HG03159 (cell line): ENCODE data around the gene LAYN.

Experiments
- ATAC-seq: cut with Tn5 transposase; IDR thresholded peaks from one replicate; pipeline ENCODE4 v1.9.1; 2021; ENCODE audit warnings: mild to moderate bottlenecking, moderate library complexity; ENCODE audit not compliant: unreplicated experiment

LAYN gene

DNA sequence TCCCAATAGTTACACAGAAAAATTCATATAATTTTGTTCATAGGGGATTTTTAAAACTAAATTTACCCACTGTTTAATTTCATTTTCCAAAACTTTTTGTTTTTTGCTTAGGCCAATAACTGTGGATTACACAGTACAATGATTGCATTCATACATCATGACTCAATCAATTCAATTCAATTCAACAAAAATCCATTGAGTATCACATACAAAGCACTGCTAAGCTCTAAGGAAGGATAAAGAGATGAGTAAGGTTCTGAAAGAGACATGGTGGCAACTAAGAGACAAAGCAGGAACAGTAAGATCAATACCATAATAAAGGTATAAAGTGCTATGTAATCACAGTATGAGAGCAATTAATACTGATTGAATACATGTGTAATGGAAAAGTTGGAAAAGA lies 9.4 kb upstream of the LAYN start:
- no peak for ATAC-seq

DNA sequence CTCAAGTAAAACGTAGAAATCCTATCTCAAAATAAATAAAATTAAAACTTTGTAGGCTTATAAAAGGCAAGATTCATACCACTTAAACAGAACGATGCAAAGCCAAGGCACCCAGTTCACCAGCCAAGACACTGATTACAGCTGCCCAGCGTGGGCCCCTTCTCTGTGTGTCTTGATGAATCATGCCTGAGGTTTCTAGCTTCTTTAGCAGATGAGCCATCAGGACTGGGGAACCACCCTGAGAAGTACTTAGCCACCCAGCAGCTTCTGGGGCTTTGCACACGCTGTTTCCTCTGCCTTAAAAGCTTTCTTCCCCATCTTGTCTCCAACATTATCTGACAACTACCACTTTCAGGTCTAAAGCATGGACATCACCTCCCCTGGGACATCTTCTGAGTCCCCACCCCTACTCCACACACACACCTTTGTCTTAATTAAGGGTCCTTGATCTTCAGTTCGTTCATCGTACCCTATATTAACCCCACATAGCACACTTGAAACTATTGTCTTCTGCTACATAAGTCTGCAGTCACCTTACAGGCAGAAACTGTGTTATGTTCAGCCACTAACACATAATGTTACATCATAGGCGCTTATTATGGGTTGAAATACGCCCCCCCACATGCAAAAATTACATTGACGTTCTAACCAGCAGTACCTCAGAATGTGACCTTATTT lies 8.7 kb upstream of the LAYN start:
- ATAC-seq, result peak; percentile 61

DNA sequence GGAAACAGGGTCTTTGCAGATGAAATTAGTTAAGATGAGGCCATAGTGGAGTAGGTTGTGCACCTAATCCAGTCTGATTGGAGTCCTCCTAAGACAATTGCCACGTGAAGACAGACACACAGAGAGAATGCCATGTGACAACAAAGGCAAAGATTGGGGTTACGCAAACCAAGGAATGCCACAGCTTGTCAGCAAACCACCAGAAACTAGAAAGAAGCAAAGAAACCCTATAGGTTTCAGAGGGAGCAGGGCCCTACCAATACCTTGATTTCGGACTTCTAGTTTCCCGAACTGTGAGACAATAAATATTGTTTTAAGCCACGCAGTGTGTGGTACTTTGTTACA lies 8.2 kb upstream of the LAYN start:
- no peak for ATAC-seq

DNA sequence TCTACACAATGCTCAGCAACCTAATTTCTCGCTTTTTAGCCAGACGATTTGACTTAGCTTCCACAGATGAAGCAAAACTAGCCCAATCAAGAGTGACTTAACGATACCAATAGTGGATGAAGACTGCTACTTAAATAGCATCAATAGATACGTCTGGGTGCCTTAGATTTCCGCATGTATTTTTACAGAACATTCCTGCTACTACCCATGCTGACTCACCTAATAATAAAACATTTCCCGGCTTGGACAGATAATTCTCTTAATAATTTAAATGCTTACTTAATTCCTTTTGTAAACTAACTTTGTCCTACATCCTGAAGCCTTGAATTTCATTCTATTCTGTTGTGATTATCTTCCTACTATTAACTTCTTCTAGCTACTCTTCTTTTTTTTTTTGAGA lies 5.2 kb upstream of the LAYN start:
- ATAC-seq, result no peak

DNA sequence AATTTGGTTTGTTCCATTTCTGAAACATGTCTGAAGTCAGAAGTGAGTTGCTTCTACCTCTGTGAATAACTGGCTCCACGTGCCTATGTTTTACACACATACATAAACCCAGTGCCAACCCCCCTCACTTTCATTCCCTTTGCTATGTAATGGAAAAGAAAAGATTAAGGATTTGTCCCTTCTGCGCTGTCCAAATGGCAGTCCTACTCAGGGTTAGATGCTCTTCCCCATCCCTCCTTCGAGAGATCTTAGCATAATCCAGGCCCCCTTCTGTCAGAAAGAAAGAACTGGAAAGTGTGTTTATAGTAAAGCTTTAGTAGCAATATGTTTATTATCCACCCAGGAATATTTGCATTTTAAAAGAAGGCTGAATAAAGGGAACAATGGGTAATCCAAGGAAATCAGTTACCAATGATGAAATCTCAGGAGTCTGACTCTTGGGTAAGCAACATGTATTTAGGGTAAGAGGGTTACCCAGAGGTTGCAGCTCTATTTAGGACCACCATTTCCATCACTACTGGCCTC lies 3.1 kb upstream of the LAYN start:
- no peak for ATAC-seq

DNA sequence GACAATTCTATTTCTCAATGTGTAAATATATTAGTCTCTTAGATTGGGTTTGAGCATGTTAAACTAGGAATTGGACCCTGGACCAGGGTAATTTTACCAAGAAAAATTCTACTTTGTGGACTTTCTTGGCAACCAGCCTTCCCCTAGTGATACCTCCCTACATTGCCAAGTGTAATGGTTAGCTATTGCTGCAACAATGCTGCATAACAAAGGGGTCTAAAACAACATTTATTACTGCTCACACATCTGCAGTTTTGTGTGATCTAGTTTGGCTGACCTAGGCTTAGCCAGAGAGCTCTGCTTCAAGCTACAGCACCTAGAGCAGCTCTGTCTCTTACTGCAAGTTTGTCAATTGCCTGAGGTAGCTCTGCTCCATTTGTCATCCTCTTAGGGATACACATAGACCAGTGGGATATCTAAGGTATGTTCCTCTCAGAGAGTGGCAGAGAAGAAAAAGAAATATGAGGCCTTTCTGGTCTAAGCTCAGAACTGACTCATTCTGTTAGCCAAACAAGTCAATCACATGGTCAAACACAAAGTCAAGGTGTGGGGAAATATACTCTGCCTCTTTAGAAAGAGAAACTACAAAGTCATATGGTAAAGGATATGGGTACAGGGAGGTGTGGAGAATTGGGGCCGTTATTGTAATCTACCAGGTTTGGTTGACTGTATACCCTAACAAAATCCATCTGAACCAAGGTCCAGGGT lies 2.0 kb upstream of the LAYN start:
- ATAC-seq, result no peak

DNA sequence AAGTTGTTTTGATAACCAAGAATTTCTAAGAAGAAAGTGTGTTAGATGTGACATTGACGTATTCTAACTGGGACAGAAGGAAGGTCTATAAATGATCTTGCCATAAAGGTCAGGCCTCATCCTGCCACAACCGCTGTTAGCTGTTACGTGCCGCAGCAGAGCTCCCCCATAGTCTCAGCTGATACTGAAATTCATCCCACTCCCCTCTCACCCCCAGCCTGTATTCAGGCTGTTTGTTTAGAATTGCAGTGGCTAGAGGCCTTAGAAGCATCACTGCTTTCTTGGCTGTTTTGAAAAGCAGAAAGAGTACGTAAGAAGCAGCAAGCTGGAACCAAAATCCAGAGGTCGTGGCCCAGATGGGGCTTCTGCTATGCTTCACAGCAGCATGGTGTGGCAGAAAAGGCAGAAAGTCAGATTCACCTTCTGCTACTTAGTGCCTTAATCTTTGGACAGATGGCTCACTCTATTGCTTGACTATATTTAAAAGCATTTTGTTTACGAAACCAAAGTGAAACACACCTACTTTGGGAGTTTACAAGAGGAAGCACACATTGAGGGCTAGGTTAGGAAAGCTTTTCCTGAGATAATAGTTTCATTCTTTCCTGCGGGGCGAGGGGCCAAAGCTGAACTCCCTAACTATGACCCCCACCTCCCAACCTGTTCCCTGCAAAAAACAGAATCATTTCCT lies 950 bp upstream of the LAYN start:
- no peak for ATAC-seq

DNA sequence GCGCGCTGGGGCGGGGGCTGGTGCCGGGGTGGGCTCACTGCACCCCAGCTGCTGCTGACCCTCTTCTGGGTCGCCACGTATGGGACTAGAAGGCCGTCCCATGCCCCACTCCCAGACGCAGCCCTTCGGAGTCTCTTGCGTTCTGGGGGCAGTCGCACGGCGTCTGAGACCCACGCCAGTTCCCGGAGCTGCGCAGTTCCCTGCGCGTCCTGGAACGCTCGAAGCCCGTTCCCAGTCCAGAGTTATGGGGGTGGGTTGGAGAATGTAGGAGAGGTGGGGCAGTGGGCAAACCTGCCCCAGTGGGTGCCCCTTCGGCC lies 375 bp downstream of the LAYN start:
- ATAC-seq, result no peak

DNA sequence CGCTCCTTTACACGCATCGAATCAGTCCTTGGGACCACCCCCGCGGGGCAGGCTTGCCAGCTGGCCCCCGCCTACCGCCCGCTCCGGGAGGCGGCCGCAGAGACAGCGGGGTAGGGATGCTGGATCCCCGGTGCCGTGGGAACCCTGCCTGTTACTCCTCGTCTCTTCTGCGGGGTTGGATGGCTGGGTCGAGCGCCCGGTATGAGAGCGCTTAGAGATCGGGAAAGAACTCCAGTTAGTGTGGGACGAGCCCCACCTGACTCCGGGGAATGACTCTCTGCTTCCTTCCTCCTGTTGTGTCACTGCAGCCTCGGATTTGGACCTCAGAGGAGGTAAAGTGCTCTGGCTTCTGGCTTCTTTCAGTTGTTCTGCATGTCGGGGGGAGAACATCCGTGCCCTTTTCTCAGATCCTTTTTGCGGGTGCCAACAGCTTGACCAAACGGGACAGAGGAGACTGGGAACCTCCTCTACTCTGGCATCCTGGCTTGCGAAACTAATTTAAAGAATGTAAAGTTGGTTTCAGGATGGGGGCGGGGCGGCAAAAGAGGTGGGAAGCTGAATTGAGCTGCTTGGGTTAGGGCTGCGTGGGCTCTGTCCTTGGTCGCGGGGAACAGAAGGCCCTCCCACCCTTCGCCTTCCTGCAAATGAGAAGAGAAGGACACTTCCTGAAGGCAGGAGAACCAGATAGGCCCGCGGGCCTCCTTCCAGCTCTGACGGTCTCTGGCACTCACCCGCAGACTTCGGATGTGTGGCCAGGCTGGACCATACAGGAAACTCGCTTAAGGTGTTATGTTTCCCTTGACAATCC lies 938 bp downstream of the LAYN start:
- no peak for ATAC-seq

DNA sequence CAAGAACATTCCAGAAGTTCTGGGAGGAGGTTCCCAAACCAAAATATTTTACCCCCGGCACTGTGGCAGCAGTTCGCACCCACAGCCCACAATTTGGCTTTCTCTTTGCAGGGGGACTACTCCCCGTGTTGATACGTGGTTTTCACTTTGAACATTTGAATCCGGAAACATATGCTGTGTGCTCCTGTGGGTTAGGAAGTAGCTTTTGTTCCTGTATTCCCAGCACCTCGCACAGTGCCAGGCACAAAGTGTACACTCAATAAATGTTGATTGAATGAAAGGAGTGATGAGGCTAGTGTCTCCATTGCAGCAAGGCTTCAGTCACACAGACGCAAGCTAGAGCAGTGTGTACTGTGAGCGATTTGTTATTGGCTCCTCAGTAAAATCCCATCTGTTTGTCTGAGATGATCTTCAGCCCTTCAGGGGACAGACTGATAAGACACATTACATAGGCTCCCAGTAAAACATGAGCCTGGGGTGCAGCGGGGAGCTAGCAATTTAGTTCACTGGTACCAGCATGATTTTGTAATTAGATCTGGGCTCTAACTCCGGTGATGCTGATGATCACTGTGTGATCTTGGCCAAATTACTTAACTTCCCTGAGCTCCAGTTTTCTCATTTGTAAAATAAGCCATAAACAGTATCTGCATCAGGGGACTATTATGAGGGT lies 2.2 kb downstream of the LAYN start:
- no peak for ATAC-seq

DNA sequence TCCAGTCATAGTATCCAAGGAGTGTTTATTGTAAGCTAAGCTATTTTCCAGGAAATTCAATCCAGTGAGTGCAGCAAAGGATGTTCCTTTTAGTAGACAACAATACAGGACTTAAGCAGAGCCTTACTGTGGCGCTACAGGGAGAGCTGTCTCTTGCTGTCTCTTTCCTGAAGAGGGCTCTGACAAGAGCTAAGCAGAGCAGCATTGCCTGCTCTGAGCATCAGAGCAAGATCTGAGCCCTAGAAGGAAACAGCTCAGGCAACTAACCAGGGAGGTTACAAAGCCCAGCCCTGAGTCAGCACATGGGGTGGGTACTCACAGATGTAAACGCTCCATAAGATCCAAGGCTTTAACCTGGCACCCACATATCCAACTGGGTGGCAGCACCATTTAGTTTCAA lies 8.0 kb downstream of the LAYN start:
- no peak for ATAC-seq

DNA sequence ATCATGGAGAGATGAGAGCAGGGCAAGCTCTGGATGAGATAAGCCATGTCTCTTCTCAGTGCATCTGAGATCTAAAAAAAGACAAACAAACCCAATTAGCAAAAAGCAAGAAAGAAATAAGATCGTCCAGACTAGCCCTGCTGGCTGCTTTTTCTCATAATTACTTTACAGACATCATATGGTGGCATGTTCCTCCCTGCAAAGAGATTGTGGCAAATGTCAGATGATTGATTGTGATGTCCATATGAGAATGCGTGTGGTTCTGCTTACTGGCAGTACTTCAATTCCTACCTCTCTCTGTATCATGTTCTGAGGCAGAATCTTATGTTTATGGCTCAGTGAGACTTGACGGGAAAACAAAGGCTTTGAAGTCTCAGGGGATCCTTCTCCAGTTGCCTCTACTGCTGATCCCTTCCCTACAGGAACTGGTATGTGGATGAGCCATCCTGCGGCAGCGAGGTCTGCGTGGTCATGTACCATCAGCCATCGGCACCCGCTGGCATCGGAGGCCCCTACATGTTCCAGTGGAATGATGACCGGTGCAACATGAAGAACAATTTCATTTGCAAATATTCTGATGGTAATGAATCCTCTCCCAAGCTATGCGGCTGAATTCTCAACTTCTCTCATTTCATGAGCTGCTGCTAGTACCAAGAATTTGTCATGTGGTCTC lies 8.8 kb downstream of the LAYN start:
- ATAC-seq, result no peak

DNA sequence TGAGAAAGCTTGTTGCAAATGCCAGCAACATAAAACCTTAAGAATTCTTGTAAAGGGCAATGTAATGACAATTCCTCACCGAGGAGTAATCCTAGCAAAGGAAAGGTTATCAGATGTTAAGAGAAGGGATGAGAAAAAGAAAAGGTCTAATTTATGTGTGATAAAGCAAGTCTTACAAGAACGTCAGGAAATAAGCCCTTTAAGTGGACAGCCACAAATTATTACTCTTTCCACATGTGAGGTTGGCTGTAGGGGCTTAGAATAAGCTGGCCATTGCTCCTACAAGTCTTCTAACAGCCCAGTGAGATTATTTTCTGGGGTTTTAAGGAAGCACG lies 9.3 kb downstream of the LAYN start:
- ATAC-seq, result no peak

DNA sequence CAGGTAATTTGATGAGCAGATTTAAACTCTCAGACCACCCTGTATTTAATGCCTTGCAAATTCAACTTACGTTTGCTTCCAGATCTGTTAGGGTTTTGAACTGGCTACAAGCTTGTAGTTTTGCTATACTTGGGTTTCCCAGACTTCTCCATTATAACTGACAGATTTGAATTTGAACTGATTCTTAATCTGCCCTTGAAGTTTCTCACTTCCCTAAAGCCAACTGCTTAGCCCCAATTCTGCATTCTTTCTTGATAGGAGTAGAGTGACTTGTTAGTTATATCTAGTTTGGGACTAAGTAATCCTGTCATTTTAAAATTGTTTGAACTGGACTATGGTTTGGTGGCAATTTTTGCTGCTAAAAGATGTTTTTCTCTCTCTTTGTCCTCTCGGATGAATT lies 9.7 kb downstream of the LAYN start:
- no peak for ATAC-seq

DNA sequence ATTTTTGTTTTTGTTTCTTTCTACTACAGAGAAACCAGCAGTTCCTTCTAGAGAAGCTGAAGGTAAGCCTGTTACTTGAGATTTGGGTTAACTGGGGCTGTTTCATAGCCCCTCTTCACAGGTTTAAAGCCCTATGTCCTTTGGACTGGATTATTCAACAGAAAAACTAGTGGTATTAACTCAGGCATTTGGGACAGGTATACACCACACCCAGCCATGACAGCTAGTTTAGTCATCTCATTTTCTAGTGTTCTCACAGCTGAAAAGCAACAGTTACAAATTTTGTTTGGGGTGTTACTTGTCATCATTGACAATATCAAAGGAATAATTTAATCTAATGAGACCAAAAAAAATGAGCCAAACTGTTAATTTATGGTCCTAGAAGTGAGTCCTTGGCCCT lies 14.0 kb downstream of the LAYN start:
- no peak for ATAC-seq

DNA sequence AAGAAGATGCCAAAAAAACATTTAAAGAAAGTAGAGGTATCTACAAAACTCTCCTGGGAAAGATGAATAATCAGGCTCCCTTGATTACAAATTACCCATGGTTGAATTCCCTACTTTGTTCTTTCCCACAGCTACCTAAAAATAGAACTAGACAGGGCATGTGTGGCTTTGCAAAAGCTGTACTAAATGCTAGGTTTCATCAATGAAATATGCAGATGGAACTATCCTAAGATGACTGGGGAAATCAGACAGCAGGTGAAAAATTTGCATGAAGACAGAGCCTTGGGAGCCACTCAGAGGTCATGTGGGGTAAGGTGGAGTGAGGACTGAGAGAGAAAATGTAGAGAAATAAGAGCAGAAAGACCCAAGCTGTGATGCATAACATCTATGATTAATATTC lies 14.7 kb downstream of the LAYN start:
- no peak for ATAC-seq

DNA sequence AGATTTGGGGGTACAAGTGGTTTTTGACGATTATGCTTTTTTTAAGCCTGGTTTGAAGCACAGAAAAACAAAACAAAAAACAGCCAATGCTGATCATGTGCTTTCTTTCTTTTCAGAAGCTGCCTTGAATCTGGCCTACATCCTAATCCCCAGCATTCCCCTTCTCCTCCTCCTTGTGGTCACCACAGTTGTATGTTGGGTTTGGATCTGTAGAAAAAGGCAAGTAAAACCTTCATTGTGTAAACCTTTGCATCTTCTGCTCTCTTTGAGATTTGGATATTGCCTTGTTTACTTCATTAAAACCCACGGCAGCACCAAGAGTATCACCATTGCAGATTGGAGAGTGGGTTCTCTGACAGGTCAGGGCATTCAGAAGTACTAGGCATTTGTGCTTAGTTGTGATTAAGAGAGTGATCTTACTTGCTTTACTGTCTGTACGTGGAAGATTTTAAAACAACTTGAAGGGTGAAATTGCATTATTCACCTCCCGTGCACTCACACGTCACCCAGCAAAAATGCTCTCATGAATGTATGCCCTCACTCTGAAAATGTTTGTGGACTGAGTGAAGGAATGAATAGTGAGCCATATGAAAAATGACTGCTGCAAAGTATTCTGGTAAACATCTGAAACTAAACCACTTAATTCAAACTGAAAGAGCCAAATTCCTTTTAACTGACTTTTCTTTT lies 17.0 kb downstream of the LAYN start:
- ATAC-seq, result no peak

DNA sequence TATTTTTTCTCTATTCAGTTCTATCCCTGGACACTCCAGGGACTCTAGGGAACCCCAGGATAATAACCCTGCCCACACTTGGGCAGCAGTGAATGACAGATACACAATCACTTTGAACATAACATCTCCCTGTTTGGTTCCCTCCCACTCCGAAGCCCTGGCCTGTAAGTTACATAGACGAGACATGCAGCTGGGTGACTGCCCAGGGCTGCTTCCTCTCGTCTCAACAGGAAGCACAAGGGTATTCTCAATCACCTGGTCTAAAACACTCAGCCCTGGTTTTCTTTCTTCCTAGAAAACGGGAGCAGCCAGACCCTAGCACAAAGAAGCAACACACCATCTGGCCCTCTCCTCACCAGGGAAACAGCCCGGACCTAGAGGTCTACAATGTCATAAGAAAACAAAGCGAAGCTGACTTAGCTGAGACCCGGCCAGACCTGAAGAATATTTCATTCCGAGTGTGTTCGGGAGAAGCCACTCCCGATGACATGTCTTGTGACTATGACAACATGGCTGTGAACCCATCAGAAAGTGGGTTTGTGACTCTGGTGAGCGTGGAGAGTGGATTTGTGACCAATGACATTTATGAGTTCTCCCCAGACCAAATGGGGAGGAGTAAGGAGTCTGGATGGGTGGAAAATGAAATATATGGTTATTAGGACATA lies 19.4 kb downstream of the LAYN start:
- no peak for ATAC-seq

DNA sequence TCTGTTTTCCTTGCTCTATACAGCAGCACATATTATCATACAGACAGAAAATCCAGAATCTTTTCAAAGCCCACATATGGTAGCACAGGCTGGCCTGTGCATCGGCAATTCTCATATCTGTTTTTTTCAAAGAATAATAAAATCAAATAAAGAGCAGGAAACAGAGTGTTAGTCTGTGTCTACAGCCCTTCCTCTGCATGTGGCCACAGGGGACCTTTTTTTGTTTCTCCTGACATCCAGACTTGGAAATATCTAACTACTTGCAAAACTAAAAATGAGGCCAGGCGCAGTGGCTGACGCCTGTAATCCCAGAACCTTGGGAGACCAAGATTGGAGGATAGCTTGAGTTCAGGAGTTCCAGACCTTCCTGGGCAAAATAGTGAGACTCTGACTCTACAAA lies 20.3 kb downstream of the LAYN start:
- ATAC-seq, result no peak
